Measurements from ENCODE around the gene POP4.
"Not testable (repeated sequence)": the region's sequence is repeated elsewhere in the genome, so short reads cannot be mapped to it uniquely, and the experiment has no call there.

The POP4 gene

GRCh38 chr19:29612121-29612520 lies 6.0 kb downstream of the POP4 start:
- DNase-seq (ENCODE audit: low spot score): no peak

- DNase-seq (ENCODE audit: low spot score): no peak
Measured at GRCh38 chr19:29612801-29613595, 6.9 kb downstream of the POP4 start.

GRCh38 chr19:29614046-29614445 lies 8.0 kb downstream of the POP4 start:
- no peak for DNase-seq (ENCODE audit: low spot score)

- DNase-seq (ENCODE audit: low spot score): no peak
Measured at GRCh38 chr19:29614780-29615179, 8.7 kb downstream of the POP4 start.

- no peak for DNase-seq (ENCODE audit: low spot score)
Measured at GRCh38 chr19:29615891-29616425, 9.9 kb downstream of the POP4 start.

- no peak for DNase-seq (ENCODE audit: low spot score)
Measured at GRCh38 chr19:29616541-29616940, 10.5 kb downstream of the POP4 start.

GRCh38 chr19:29617366-29618266 lies 11.5 kb downstream of the POP4 start:
- no peak for DNase-seq (ENCODE audit: low spot score)

GRCh38 chr19:29618434-29618833 lies 12.4 kb downstream of the POP4 start:
- no peak for DNase-seq (ENCODE audit: low spot score)

GRCh38 chr19:29618871-29619270 lies 12.8 kb downstream of the POP4 start:
- DNase-seq (ENCODE audit: low spot score): no peak

GRCh38 chr19:29620931-29621351 lies 14.9 kb downstream of the POP4 start:
- DNase-seq (ENCODE audit: low spot score): no peak

- no peak for DNase-seq (ENCODE audit: low spot score)
Measured at GRCh38 chr19:29622166-29623070, 16.3 kb downstream of the POP4 start.

- no peak for DNase-seq (ENCODE audit: low spot score)
Measured at GRCh38 chr19:29623726-29624488, 17.8 kb downstream of the POP4 start.

GRCh38 chr19:29624489-29625185 lies 18.6 kb downstream of the POP4 start:
- no peak for DNase-seq (ENCODE audit: low spot score)

- no peak for DNase-seq (ENCODE audit: low spot score)
Measured at GRCh38 chr19:29625186-29625651, 19.1 kb downstream of the POP4 start.

GRCh38 chr19:29626386-29626785 lies 20.3 kb downstream of the POP4 start:
- DNase-seq (ENCODE audit: low spot score): no peak

GRCh38 chr19:29626832-29627231 lies 20.7 kb downstream of the POP4 start:
- DNase-seq (ENCODE audit: low spot score): not testable (repeated sequence)

GRCh38 chr19:29628661-29629385 lies 22.7 kb downstream of the POP4 start:
- no peak for DNase-seq (ENCODE audit: low spot score)

- no peak for DNase-seq (ENCODE audit: low spot score)
Measured at GRCh38 chr19:29629836-29630534, 23.9 kb downstream of the POP4 start.

GRCh38 chr19:29630655-29631054 lies 24.6 kb downstream of the POP4 start:
- no peak for DNase-seq (ENCODE audit: low spot score)
